ENCODE results near the gene CDH16.
"Not testable (repeated sequence)": the region's sequence is repeated elsewhere in the genome, so short reads cannot be mapped to it uniquely, and the experiment has no call there.

The CDH16 gene

DNA sequence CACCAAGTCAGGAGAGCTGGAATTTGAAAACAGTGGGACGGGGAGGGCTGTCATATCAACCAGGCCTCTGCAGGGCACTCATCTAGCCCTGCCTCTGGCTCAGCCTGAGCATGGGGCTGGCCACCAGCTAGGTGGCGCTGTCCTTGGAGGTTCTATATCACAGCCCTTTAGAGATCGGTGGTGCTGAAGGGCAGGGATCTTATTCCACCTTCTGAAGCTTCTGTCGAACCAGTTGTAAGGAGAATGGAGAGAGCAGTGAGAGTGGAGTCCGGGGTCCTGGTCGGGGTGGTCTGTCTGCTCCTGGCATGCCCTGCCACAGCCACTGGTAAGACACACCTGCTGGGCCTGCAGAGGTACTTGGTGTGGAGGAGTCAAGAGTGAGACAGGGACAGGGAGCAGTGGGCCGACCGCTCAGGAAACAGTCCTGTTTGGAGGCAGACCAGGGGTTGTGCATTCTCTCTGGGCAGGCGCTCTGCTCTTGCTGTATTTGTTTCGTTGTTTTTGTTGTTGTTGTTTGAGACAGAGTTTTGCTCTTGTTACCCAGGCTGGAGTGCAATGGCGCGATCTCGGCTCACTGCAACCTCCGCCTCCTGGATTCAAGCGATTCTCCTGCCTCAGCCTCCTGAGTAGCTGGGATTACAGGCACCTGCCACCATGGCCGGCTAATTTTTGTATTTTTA, 42.5 kb upstream of the CDH16 start, which contains the start of gene CES3:
Gene CES3 (plus strand): TSS at position 202 of the 680 bp plus-strand sequence. CDS start 42 bp downstream, at position 244.
- H3K36me3 ChIP-seq (replicated peaks; ENCODE audit: low read depth, low read length) = peaks cover 18% of the 10 kb centered on the region
- peaks cover 30% of the 10 kb centered on the region for H3K4me1 ChIP-seq (ENCODE audit: low read length)
- H3K9ac ChIP-seq (ENCODE audit: low read length) = peak within 1 kb of the TSS; percentile 85
- H3K27me3 ChIP-seq (ENCODE audit: low read depth, low read length) = no peaks in the 10 kb centered on the region
- peak within 1 kb of the TSS; percentile 77 for H3K27ac ChIP-seq (ENCODE audit: low read length)
- peak within 1 kb of the TSS; percentile 84 for H2AFZ ChIP-seq (ENCODE audit: low read depth, low read length)
- H4K20me1 ChIP-seq (ENCODE audit: insufficient read depth, low read length) = no peaks in the 10 kb centered on the region
- peak within 1 kb of the TSS; percentile 93 for H3K4me2 ChIP-seq (ENCODE audit: low read length)
- peaks cover 17% of the 10 kb centered on the region for H3K79me2 ChIP-seq (ENCODE audit: low read length)
- H3K4me3 ChIP-seq (ENCODE audit: low read length) = peak within 1 kb of the TSS; percentile 89
- TF ChIP-seq, protein P1, sequence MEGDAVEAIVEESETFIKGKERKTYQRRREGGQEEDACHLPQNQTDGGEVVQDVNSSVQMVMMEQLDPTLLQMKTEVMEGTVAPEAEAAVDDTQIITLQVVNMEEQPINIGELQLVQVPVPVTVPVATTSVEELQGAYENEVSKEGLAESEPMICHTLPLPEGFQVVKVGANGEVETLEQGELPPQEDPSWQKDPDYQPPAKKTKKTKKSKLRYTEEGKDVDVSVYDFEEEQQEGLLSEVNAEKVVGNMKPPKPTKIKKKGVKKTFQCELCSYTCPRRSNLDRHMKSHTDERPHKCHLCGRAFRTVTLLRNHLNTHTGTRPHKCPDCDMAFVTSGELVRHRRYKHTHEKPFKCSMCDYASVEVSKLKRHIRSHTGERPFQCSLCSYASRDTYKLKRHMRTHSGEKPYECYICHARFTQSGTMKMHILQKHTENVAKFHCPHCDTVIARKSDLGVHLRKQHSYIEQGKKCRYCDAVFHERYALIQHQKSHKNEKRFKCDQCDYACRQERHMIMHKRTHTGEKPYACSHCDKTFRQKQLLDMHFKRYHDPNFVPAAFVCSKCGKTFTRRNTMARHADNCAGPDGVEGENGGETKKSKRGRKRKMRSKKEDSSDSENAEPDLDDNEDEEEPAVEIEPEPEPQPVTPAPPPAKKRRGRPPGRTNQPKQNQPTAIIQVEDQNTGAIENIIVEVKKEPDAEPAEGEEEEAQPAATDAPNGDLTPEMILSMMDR (IDR thresholded peaks at IDR 0.05; ENCODE audit: low read depth, low read length) = peak; percentile 96
- TF ChIP-seq EZH2phosphoT487 (IDR thresholded peaks at IDR 0.05; ENCODE audit: low read depth) = no peak
- no peaks in the 10 kb centered on the region for H3K9me3 ChIP-seq (ENCODE audit: insufficient read depth, low read length)

GRCh38 chr16:66960270-66960669, 41.6 kb upstream of the CDH16 start:
- no peak for TF ChIP-seq EZH2phosphoT487 (IDR thresholded peaks at IDR 0.05; ENCODE audit: low read depth)
- TF ChIP-seq, protein P1 (IDR thresholded peaks at IDR 0.05; ENCODE audit: low read depth, low read length) = no peak
- H3K4me2 ChIP-seq (ENCODE audit: low read length) = no peak overlapping the region
- H3K4me3 ChIP-seq (ENCODE audit: low read length) = no peak overlapping the region
- peaks cover 17% of the 10 kb centered on the region for H3K79me2 ChIP-seq (ENCODE audit: low read length)
- peaks cover 15% of the 10 kb centered on the region for H3K36me3 ChIP-seq (replicated peaks; ENCODE audit: low read depth, low read length)
- no peak overlapping the region for H3K9ac ChIP-seq (ENCODE audit: low read length)
- no peaks in the 10 kb centered on the region for H3K27me3 ChIP-seq (ENCODE audit: low read depth, low read length)
- H3K4me1 ChIP-seq (ENCODE audit: low read length) = peaks cover 30% of the 10 kb centered on the region
- no peaks in the 10 kb centered on the region for H3K9me3 ChIP-seq (ENCODE audit: insufficient read depth, low read length)
- H4K20me1 ChIP-seq (ENCODE audit: insufficient read depth, low read length) = no peaks in the 10 kb centered on the region
- H2AFZ ChIP-seq (ENCODE audit: low read depth, low read length) = no peak overlapping the region
- H3K27ac ChIP-seq (ENCODE audit: low read length) = no peak overlapping the region

DNA sequence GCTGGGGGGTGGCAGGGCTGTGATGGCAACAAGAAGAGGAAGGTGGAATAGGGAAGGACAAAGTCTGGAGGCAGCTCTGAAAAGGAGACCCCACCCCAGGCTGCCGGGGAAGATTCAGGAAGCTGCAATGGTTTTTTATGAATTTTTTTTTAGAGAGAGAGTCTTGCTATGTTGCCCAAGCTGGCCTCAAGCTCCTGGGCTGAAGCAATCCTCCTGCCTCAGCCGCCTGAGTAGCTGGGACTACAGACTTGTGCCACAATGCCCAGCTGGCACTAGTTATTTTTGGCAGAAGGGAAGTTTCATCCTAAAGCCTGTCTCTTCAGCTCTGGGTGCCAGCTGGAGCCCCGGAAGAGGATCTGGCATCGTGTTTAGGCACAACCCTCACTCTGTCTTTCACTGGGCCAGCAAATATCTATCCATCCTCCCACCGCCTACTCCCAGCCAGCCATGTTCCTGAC, 41.0 kb upstream of the CDH16 start:
- H3K4me3 ChIP-seq (ENCODE audit: low read length) = no peak overlapping the region
- H3K27me3 ChIP-seq (ENCODE audit: low read depth, low read length) = no peaks in the 10 kb centered on the region
- no peaks in the 10 kb centered on the region for H4K20me1 ChIP-seq (ENCODE audit: insufficient read depth, low read length)
- no peak for TF ChIP-seq EZH2phosphoT487 (IDR thresholded peaks at IDR 0.05; ENCODE audit: low read depth)
- TF ChIP-seq, protein P1 (IDR thresholded peaks at IDR 0.05; ENCODE audit: low read depth, low read length) = no peak
- H3K4me2 ChIP-seq (ENCODE audit: low read length) = no peak overlapping the region
- H3K9ac ChIP-seq (ENCODE audit: low read length) = no peak overlapping the region
- H3K9me3 ChIP-seq (ENCODE audit: insufficient read depth, low read length) = no peaks in the 10 kb centered on the region
- no peak overlapping the region for H3K27ac ChIP-seq (ENCODE audit: low read length)
- H3K4me1 ChIP-seq (ENCODE audit: low read length) = peaks cover 30% of the 10 kb centered on the region
- no peak overlapping the region for H2AFZ ChIP-seq (ENCODE audit: low read depth, low read length)
- peaks cover 17% of the 10 kb centered on the region for H3K79me2 ChIP-seq (ENCODE audit: low read length)
- H3K36me3 ChIP-seq (replicated peaks; ENCODE audit: low read depth, low read length) = peaks cover 13% of the 10 kb centered on the region

GRCh38 chr16:66958857-66959703, 40.4 kb upstream of the CDH16 start:
- no peak overlapping the region for H3K4me3 ChIP-seq (ENCODE audit: low read length)
- peaks cover 17% of the 10 kb centered on the region for H3K79me2 ChIP-seq (ENCODE audit: low read length)
- no peaks in the 10 kb centered on the region for H3K9me3 ChIP-seq (ENCODE audit: insufficient read depth, low read length)
- no peaks in the 10 kb centered on the region for H3K27me3 ChIP-seq (ENCODE audit: low read depth, low read length)
- peaks cover 30% of the 10 kb centered on the region for H3K4me1 ChIP-seq (ENCODE audit: low read length)
- H2AFZ ChIP-seq (ENCODE audit: low read depth, low read length) = no peak overlapping the region
- H3K27ac ChIP-seq (ENCODE audit: low read length) = no peak overlapping the region
- H3K36me3 ChIP-seq (replicated peaks; ENCODE audit: low read depth, low read length) = peaks cover 12% of the 10 kb centered on the region
- H3K4me2 ChIP-seq (ENCODE audit: low read length) = no peak overlapping the region
- TF ChIP-seq, protein P1 (IDR thresholded peaks at IDR 0.05; ENCODE audit: low read depth, low read length) = no peak
- TF ChIP-seq EZH2phosphoT487 (IDR thresholded peaks at IDR 0.05; ENCODE audit: low read depth) = no peak
- no peak overlapping the region for H3K9ac ChIP-seq (ENCODE audit: low read length)
- no peaks in the 10 kb centered on the region for H4K20me1 ChIP-seq (ENCODE audit: insufficient read depth, low read length)

DNA sequence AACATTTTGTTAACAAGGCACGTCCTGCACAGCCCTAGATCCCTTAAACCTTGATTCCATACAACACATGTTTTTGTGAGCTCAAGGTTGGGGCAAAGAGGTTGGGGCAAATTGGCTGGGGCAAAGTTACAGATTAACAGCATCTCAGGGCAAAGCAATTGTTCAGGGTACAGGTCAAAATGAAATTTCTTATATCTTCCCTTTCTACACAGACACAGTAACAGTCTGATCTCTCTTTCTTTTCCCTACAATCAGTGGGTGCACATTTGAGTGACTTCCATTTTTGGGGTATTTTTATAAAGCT, 37.4 kb upstream of the CDH16 start:
- not testable (repeated sequence) for H3K9ac ChIP-seq (ENCODE audit: low read length); H3K27me3 ChIP-seq (ENCODE audit: low read depth, low read length); H3K9me3 ChIP-seq (ENCODE audit: insufficient read depth, low read length); H2AFZ ChIP-seq (ENCODE audit: low read depth, low read length); H4K20me1 ChIP-seq (ENCODE audit: insufficient read depth, low read length); H3K4me3 ChIP-seq (ENCODE audit: low read length); H3K4me2 ChIP-seq (ENCODE audit: low read length); H3K79me2 ChIP-seq (ENCODE audit: low read length); H3K27ac ChIP-seq (ENCODE audit: low read length); H3K36me3 ChIP-seq (replicated peaks; ENCODE audit: low read depth, low read length)
- peaks cover 22% of the 10 kb centered on the region for H3K4me1 ChIP-seq (ENCODE audit: low read length)
